SJCRH30 (cell line): ENCODE results near the gene CFAP69. TPM values are rescaled to one million over a fixed set of nuclear protein-coding genes. Genes with fewer than 3 reads are reported as not detected.

Source experiments
- total RNA-seq: library from RNA; depleted of rRNA; stranded (reverse); fragments of >200 nt; shearing (Covaris generic); gene quantifications from 2 replicates; pipeline ENCODE4 v1.2.3, GENCODE V29; 2014; rRNA removed

CFAP69 gene
- total RNA-seq, 1 experiment from 2014 or later: 1.8 TPM

Other genes starting within 250 kb of the CFAP69 start
- gene STEAP1, start 90.7 kb upstream of the CFAP69 start, total RNA-seq: 0.55 TPM in 1 of 2 replicates, not detected in the other
- 0.08 and 0.10 TPM in 2 replicates for gene STEAP2, start 33.4 kb upstream of the CFAP69 start, total RNA-seq
- not detected in 2 replicates for gene FAM237B, start 76.1 kb downstream of the CFAP69 start, total RNA-seq
- gene GTPBP10, start 101.5 kb downstream of the CFAP69 start, total RNA-seq: 22.4 and 25.1 TPM in 2 replicates
- gene CLDN12, start 158.3 kb downstream of the CFAP69 start, total RNA-seq: 39.5 and 44.4 TPM in 2 replicates
- gene PTTG1IP2, start 224.5 kb downstream of the CFAP69 start, total RNA-seq: not detected in 2 replicates